NT2/D1 (cell line): ENCODE results near the gene H19.

Experiments used
- SUZ12 ChIP-seq: IDR thresholded peaks from 2 replicates; pipeline ENCODE4 v1.6.1; 2011; ENCODE audit not compliant: insufficient read length, insufficient read depth; ENCODE audit errors: extremely low read depth
- YY1 ChIP-seq: IDR thresholded peaks from 2 replicates; pipeline ENCODE4 v1.6.1; 2011; ENCODE audit not compliant: insufficient read length, insufficient read depth
- ZNF274 ChIP-seq: IDR thresholded peaks from 2 replicates; pipeline ENCODE4 v1.6.1; 2011; ENCODE audit warnings: mild to moderate bottlenecking, low read depth, low read length

- TF ChIP-seq SUZ12: no peak
- TF ChIP-seq ZNF274: no peak
- no peak for TF ChIP-seq YY1
Measured at GRCh38 chr11:2027708-2028107, 30.1 kb upstream of the H19 start.
